ENCODE results near the gene PRDX5. TPM values are rescaled to one million over a fixed set of nuclear protein-coding genes. Genes with fewer than 3 reads are reported as not detected.

PRDX5 gene
- total RNA-seq, 1 donor, result 103 TPM

GRCh38 chr11:64343767-64344559, 26.0 kb downstream of the PRDX5 start:
- DNase-seq (ENCODE audit: low read depth in 2 of 3, low spot score in 2 of 3), result no peak

GRCh38 chr11:64344787-64345186, 26.9 kb downstream of the PRDX5 start:
- no peak for DNase-seq (ENCODE audit: low read depth in 2 of 3, low spot score in 2 of 3)

GRCh38 chr11:64347193-64347867, 29.4 kb downstream of the PRDX5 start:
- no peak for DNase-seq (ENCODE audit: low read depth in 2 of 3, low spot score in 2 of 3)

GRCh38 chr11:64348383-64349024, 30.6 kb downstream of the PRDX5 start:
- DNase-seq (ENCODE audit: low read depth in 2 of 3, low spot score in 2 of 3), result no peak

GRCh38 chr11:64349025-64349387, 31.1 kb downstream of the PRDX5 start:
- no peak for DNase-seq (ENCODE audit: low read depth in 2 of 3, low spot score in 2 of 3)

- no peak for DNase-seq (ENCODE audit: low read depth in 2 of 3, low spot score in 2 of 3)
Observed at GRCh38 chr11:64349404-64349803, 31.5 kb downstream of the PRDX5 start.

GRCh38 chr11:64351136-64351631, 33.3 kb downstream of the PRDX5 start:
- DNase-seq (ENCODE audit: low read depth in 2 of 3, low spot score in 2 of 3), result no peak

GRCh38 chr11:64352099-64352994, 34.4 kb downstream of the PRDX5 start:
- DNase-seq (ENCODE audit: low read depth in 2 of 3, low spot score in 2 of 3), result no peak

- DNase-seq (ENCODE audit: low read depth in 2 of 3, low spot score in 2 of 3), result no peak
Observed at GRCh38 chr11:64352995-64353714, 35.2 kb downstream of the PRDX5 start.

- DNase-seq (ENCODE audit: low read depth in 2 of 3, low spot score in 2 of 3), result no peak
Observed at GRCh38 chr11:64353715-64354506, 36.0 kb downstream of the PRDX5 start.

GRCh38 chr11:64355078-64355940, 37.4 kb downstream of the PRDX5 start:
- peak in 2 of 3 donors; percentile 89 to 92 for DNase-seq (ENCODE audit: low read depth in 2 of 3, low spot score in 2 of 3)

GRCh38 chr11:64356498-64357411, 38.8 kb downstream of the PRDX5 start:
- DNase-seq (ENCODE audit: low read depth in 2 of 3, low spot score in 2 of 3), result peak in 2 of 3 donors; percentile 53

GRCh38 chr11:64357446-64357845, 39.5 kb downstream of the PRDX5 start:
- DNase-seq (ENCODE audit: low read depth in 2 of 3, low spot score in 2 of 3), result no peak

- DNase-seq (ENCODE audit: low read depth in 2 of 3, low spot score in 2 of 3), result no peak
Observed at GRCh38 chr11:64357904-64358535, 40.1 kb downstream of the PRDX5 start.

- DNase-seq (ENCODE audit: low read depth in 2 of 3, low spot score in 2 of 3), result no peak
Observed at GRCh38 chr11:64358536-64358906, 40.6 kb downstream of the PRDX5 start.

- peak in 2 of 3 donors; percentile 43 to 49 for DNase-seq (ENCODE audit: low read depth in 2 of 3, low spot score in 2 of 3)
Observed at GRCh38 chr11:64358907-64359711, 41.2 kb downstream of the PRDX5 start, which contains the start of gene RPS6KA4. Gene RPS6KA4, plus strand, starts transcription at chr11:64359162. Its CDS starts 74 bp downstream, at chr11:64359236.
